ENCODE results near the gene SEMA3G.

SEMA3G gene

DNA sequence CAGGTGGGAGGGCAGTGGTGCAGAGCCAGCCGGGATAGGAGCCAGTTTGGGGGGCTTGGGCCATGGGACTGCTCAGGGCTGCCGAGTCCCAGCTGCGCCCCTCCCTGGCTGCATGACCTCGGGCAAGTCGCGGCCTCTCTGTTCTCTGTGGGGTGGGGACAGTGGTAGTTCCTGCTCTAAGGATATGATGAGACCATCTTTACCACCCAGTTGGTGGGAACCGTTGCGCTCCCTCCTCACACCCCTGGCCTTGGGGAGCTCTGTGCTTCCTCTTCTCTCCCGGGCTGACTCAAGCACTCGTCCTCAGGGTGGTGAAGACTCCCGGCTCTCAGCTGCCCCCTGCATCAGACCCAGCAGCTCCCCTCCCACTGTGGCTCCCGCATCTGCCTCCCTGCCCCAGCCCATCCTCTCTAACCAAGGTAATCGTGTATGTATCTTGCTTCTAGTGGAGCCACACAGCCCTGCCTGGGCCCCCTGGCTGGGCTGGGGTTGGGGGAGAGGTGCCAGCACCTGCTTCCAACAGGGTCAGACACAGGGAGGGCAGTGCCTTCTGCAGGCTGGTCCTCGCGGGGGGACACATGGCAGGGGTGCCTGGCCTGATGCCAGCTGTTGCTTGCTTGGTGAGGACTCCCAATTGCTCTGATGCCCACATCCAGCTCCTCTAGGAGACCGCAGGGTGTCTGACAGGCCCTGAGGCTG, 35.1 kb upstream of the SEMA3G start:
- DNase-seq (ENCODE audit: low read depth in 1 of 2, low spot score in 1 of 2): no peak

- no peak for DNase-seq (ENCODE audit: low read depth in 1 of 2, low spot score in 1 of 2)
These were observed 34.4 kb upstream of the SEMA3G start for GRCh38 chr3:52479037-52479876.

DNA sequence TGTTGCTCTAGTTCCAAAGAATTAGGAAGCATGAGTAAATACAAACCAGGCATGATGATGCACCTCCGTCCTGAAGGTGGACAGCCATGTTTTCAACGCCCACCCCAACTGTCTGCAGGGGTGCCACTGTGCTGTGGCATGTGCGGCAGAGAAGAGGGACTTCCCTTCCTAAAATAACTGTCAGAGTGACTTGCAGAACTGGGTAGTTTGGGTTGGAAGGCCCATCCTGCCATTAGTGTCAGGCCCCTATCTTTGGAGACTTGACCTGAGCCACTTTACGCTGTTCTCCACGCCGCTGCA, 32.8 kb upstream of the SEMA3G start:
- DNase-seq (ENCODE audit: low read depth in 1 of 2, low spot score in 1 of 2): no peak

DNA sequence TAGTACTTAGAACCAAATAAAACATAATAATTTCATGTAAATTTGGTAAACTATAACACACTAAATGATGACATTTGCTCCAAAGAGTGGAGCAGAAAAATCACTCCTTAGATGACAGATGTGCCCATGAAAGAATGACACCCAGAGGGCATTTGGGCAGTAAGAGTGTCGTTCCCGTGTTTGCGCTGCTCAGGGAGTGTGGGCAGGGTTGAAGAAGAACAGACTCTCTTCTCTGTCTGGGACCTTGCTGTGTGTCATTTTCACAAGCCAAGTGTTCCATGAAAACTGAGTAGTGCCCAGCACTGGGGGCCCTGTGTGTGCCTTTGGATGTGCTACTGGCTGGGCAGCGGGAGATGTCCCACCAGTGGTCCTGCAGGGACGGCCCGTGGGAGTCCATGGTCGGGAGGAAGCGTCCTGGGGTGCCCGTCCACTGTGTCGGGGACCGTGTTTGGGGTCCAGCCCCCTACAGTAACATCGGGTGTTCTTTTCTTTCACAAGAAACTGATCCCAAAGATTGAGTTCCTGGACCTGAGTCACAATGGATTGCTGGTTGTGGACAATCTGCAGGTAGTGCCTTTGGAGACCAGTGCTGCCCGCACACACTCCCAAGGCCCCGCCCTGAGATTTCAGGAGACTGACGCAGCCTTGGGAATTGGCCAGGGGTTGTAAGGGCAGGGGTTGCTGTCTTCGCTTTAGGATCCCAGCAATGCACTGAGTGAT, 32.3 kb upstream of the SEMA3G start:
- DNase-seq (ENCODE audit: low read depth in 1 of 2, low spot score in 1 of 2): no peak

DNA sequence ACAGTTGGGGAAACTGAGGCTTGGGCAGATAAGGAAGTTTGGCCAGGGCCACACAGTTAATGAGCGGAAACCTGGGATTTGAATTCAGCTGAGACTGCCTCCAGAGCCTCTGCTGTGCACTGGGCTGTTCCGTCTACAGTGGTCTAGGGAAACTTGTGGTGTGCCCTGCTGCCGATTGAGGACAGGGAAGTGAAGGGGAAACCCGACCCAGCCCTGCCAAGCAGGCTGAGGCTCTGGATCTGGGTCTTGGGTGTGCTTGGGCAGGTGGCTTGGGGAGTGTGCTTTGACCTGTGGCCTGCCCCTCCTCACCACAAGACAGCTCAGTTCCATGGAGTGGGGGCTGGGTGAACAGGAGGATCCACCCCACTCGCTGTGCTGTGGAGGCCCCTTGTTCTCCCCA, 28.1 kb upstream of the SEMA3G start:
- no peak for DNase-seq (ENCODE audit: low read depth in 1 of 2, low spot score in 1 of 2)

GRCh38 chr3:52472239-52473000, 27.5 kb upstream of the SEMA3G start:
- no peak for DNase-seq (ENCODE audit: low read depth in 1 of 2, low spot score in 1 of 2)

DNA sequence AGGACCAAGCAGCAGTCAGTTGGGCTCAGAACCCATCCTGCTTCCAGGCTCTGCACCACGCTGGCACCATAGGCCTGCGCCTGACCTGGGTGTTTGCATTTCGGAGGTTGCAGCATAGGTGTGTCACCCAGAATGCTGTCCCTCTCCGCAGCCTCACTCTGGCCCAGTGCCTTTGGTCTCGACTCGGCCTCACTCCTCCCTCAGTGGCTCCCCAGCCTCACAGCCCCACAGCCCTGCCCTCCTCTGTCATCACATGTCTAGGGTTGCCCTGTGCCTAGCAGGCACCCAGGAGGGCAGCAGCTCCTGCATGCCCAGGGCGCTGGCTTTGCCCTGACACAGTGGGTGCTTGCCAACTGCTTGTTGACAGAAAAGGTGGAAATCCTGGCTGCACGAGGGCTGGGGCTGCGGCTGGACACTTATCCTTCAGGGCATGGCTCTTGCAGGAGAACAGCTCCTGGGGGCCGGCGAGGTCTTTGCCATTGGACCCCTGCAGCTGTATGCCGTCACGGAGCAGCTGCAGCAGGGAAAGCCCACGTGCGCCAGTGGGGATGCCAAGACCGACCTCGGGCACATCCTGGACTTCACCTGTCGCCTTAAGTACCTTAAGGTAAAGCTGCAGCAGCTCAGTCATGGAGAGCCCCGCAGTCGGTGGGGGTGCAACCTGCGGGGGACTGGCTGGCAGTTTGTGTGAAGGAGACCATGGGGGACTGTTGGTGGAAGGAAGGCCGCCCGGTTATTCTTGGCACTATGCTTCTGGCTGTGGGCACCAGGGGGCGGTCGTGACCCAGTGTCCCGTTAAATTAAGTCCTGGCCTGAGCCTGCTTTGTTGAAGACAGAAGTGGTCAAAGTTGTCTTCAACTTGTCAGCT, 26.7 kb upstream of the SEMA3G start:
- no peak for DNase-seq (ENCODE audit: low read depth in 1 of 2, low spot score in 1 of 2)

GRCh38 chr3:52470920-52471319, 26.0 kb upstream of the SEMA3G start:
- DNase-seq (ENCODE audit: low read depth in 1 of 2, low spot score in 1 of 2): no peak

GRCh38 chr3:52469001-52469400, 24.1 kb upstream of the SEMA3G start:
- DNase-seq (ENCODE audit: low read depth in 1 of 2, low spot score in 1 of 2): no peak

- no peak for DNase-seq (ENCODE audit: low read depth in 1 of 2, low spot score in 1 of 2)
These were observed 23.4 kb upstream of the SEMA3G start for GRCh38 chr3:52468336-52468735.

DNA sequence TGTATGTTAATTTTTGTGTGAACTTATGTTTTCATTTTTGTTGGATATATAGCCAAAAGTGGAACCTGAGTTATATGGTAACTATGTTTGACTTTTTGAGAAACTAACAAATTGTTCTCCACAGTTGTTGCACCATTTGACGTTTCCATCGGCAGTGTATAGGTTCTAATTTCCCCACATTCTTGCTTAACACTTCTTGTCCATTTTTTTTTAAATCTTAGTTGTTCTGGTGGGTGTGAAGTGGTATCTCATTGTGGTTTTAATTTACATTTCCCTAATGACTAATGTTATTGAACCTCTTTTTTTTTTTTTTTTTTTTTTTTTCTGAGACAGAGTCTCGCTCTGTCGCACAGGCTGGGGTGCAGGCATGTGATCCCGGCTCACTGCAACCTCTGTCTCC, 18.5 kb upstream of the SEMA3G start:
- no peak for DNase-seq (ENCODE audit: low read depth in 1 of 2, low spot score in 1 of 2)

DNA sequence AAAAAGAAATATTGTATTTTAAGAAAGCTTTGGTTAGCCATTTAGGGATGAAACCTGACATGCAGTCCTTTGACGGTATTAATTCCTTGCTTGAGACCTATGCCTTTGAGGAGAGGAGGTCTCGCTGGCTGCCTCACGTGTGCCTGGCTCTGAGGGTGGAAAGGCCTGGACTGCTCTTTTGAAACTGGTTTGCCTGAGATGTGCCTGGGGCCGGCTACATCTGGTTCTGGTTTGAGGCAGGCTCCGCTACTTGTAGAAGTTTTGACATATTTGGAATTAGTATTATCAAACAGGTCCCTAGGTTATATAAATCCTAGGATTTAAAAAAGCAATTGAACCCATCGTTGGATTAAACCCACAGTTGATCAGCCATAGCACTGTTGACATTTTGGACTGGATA, 17.0 kb upstream of the SEMA3G start:
- no peak for DNase-seq (ENCODE audit: low read depth in 1 of 2, low spot score in 1 of 2)

- DNase-seq (ENCODE audit: low read depth in 1 of 2, low spot score in 1 of 2): no peak
These were observed 14.1 kb upstream of the SEMA3G start for GRCh38 chr3:52458770-52459545.

DNA sequence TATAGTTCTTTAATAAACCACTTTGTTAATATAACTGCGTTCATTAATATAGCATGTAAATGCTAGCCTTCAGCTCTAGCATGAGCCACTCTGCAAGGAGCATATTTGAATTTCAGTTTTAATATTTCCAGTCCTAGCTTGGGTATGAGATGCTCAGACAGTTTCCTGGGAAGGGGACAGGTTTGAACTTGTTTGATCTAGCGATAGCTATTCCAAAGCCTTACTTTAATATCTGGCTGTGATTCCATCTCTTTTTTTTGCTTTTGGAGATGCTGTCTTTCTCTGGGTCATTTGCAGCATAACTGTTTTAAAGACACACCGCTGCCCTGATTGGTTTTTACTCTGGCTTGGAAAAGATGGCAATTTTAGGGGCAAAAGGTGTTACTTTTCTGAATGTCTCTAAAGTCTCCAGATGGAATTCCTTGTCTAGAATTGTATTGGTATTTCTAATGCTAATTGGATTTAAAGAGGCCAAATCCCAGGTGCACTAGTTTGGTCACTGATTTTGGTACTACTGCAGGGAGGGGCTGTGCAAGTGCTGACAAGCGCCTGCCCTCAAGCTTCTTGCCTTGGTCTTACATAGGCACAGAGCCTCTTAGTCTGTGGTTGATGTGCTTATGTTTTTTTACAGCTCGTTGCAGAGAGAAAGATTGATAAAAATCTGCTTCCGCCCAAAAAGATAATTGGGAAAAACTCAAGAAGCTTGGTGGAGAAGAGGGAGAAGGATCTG, 13.3 kb upstream of the SEMA3G start:
- no peak for DNase-seq (ENCODE audit: low read depth in 1 of 2, low spot score in 1 of 2)

DNA sequence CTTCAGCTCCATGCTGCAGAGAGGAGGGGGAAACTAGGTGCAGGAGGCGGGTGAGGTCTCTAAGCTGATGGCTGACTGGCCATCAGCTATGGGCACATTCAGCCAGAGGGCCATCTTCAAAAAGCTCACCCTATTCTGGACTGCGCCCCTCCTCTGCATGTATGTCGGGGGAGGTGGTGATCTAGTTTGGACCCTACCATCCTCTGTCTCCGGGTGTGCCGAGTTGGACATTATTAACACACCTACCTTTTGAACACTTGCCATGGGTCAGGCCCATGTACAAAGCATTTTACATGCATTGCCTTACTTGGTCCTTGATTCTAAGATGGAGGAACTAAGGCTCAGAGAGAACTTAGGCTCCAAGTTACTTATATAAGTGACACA, 11.9 kb upstream of the SEMA3G start:
- DNase-seq (ENCODE audit: low read depth in 1 of 2, low spot score in 1 of 2): no peak

GRCh38 chr3:52456169-52456799, 11.4 kb upstream of the SEMA3G start:
- no peak for DNase-seq (ENCODE audit: low read depth in 1 of 2, low spot score in 1 of 2)

DNA sequence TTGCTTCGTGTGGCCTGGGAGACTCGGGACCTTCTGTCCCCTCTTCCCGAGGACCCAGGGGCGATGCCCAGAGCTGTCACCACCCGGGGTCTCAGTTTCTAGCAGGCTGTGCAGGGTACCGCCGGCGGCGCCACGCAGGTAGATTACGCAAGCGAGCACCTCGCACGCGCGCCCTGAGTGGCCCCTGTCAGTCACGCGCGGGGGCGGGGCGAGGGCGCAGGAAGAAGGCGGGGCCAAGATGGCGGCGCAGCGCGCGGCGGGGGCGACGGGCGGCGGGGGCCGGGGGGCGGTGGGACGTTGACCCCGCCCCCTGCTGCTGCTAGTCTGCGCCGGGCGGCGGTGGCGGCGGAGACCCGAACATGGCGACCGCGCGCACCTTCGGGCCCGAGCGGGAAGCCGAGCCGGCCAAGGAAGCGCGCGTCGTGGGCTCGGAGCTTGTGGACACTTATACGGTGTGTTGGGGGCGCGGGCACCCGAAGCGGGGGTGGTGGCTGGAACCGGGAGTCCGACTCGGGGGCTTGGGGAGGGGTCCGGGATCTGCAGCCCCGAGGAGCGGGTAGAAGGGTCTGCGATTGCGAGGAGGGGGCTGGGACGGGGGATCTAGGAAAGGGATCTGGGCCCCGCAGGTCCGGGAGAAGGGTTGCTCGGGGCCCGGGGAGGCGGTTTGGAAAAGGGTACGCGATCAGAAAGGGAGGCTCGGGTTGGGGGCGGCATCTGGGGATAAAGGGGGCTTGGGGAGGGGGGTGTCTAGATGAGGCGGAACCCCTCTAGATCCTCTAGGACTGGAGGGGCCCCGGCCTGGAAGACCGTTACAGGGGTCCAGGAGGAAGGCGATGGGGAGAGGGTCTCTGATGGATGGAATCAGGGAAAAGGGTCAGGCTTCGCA, 10.6 kb upstream of the SEMA3G start, which contains the start of gene NISCH:
NISCH (plus strand) TSS at position 322 of the 886 bp plus-strand sequence; CDS start at position 360, 38 bp downstream.
- DNase-seq (ENCODE audit: low read depth in 1 of 2, low spot score in 1 of 2): peak; percentile 96 to 97

GRCh38 chr3:52454938-52455282, 10.0 kb upstream of the SEMA3G start:
- DNase-seq (ENCODE audit: low read depth in 1 of 2, low spot score in 1 of 2): no peak

All from activated T-helper 1 cell treated with anti-CD3 and anti-CD28 coated beads, Interleukin-2, amount 50 U/mL, for 16 hours (primary cell).